ENCODE results near the gene FBXL20. TPM values are rescaled to one million over a fixed set of nuclear protein-coding genes. Genes with fewer than 3 reads are reported as not detected.
"Not testable (repeated sequence)": the region's sequence is repeated elsewhere in the genome, so short reads cannot be mapped to it uniquely, and the experiment has no call there.

The FBXL20 gene
- total RNA-seq, 1 donor from 2014 or later = 12.7 TPM

DNA sequence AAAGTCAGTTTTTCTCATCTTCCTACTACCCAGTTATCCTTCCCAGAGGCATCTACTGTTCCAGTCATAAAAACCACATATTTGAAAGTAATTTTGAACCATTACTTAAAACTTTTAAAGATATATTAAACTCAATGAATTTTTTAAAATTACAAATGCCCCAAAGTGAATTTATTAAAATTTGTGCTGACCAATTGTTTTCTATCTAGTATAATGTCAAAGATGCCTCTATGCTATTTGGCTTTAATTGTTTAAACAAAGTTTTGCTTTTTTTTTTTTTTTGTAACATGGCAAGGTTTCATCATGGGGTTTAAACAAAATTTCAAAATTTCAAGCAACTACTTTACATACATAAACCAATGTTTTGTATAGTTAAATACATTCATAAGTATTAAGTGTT, 60.7 kb downstream of the FBXL20 start:
- ATAC-seq = no peak
- intact Hi-C loops (cut with DNase I) = no loop called here
- no peak for DNase-seq (ENCODE audit: missing footprints)

DNA sequence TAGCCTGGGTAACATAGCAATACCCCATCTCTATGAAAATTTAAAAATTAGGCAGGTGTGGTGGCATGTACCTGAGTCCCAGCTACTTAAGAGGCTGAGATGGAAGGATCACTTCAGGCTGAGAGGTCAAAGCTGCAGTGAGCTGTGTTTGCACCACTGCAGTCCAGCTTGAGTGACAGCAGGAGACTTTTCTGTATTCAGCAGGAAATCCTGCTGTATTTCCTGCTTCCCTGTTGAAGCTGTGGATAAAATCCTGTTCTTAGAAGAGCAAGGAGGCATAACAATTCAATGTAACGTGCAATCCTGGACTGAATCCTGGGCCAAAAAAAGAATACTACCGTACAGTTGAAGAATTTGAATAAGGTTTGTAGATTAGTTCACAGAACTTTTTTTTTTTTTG, 62.2 kb downstream of the FBXL20 start:
- ATAC-seq (no peak), DNase-seq (ENCODE audit: missing footprints) (no peak)
- intact Hi-C loops (cut with DNase I) = no loop called here

DNA sequence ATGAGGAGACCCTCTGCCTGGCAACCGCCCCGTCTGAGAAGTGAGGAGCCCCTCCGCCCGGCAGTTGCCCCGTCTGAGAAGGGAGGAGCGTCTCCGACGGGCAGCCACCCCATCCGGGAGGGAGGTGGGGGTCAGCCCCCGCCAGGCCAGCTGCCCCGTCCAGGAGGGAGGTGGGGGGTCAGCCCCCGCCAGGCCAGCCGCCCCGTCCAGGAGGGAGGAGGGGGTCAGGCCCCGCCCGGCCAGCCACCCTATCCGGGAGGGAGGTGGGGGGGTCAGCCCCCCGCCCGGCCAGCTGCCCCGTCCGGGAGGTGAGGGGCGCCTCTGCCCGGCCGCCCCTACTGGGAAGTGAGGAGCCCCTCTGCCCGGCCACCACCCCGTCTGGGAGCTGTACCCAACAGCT, 63.8 kb downstream of the FBXL20 start:
- intact Hi-C loops (cut with DNase I); ATAC-seq; DNase-seq (ENCODE audit: missing footprints): not testable (repeated sequence)

GRCh38 chr17:39335704-39336223, 65.7 kb downstream of the FBXL20 start:
- ATAC-seq (peak; percentile 36), DNase-seq (ENCODE audit: missing footprints) (no peak)
- intact Hi-C loops (cut with DNase I) = no loop called here

DNA sequence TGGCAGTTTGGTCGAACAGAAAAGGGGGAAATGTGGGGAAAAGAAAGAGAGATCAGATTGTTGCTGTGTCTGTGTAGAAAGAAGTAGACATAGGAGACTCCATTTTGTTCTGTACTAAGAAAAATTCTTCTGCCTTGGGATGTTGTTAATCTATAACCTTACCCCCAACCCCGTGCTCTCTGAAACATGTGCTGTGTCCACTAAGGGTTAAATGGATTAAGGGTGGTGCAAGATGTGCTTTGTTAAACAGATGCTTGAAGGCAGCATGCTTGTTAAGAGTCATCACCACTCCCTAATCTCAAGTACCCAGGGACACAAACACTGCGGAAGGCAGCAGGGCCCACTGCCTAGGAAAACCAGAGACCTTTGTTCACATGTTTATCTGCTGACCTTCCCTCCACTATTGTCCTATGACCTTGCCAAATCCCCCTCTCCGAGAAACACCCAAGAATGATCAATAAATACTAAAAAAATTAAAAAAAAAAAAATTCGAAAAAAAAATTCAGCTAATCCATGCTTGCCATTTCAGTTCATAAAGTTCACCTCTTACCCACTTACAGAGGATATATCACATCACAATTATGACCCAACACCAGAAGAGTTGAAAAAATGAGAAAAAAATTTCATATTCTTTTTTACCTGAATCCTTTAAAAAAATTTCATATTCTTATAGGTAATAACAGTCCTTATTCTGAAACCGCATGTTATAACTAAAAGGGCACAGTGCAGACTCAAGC, 67.2 kb downstream of the FBXL20 start:
- intact Hi-C loops (cut with DNase I); DNase-seq (ENCODE audit: missing footprints); ATAC-seq: not testable (repeated sequence)

DNA sequence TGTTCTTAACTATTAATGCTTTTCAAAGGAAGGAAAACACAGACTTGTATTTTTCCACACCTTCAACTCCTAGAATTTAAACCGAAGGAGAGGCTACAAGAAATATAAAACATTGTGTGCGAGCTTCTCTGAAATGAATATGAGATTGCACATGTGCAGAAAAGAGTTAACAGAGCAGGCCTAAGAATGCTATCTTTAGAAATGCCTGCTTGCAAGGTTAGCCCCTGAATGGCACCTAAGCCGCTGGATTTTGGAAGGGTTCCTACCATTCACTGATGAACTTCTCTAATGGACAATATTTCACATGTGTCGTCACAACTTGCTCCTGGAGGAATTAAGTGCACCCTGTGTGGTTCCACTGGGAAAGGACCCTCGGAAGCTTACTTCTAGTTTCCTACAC, 69.3 kb downstream of the FBXL20 start:
- intact Hi-C loops (cut with DNase I) = no loop called here
- ATAC-seq = no peak
- DNase-seq (ENCODE audit: missing footprints) = no peak

GRCh38 chr17:39328815-39329214, 72.6 kb downstream of the FBXL20 start:
- DNase-seq (ENCODE audit: missing footprints) (no peak), ATAC-seq (no peak)
- intact Hi-C loops (cut with DNase I) = no loop called here

DNA sequence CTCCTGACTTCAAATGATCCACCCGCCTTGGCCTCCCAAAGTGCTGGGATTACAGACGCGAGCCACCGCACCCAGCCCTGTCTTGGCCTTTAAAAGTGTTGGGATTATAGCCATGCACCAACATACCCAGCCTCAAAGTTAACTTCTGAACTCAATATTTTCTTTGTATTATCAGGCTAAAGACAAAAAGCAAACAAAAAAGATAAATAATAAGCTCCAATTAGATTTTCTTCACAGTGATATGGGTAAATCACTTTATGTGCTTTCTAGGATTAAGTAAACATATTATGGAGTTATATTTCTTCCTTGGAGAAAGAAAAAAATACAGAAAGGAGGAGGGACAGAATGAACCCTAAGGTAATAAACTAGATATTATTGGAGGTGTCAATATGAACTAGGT, 74.3 kb downstream of the FBXL20 start:
- ATAC-seq = no peak
- no peak for DNase-seq (ENCODE audit: missing footprints)
- intact Hi-C loops (cut with DNase I) = no loop called here

- intact Hi-C loops (cut with DNase I) = no loop called here
- ATAC-seq = no peak
- no peak for DNase-seq (ENCODE audit: missing footprints)
Measured at GRCh38 chr17:39325528-39326240, 75.7 kb downstream of the FBXL20 start.

- intact Hi-C loops (cut with DNase I) = no loop called here
- no peak for ATAC-seq
- DNase-seq (ENCODE audit: missing footprints) = no peak
Measured at GRCh38 chr17:39318636-39319035, 82.8 kb downstream of the FBXL20 start.

DNA sequence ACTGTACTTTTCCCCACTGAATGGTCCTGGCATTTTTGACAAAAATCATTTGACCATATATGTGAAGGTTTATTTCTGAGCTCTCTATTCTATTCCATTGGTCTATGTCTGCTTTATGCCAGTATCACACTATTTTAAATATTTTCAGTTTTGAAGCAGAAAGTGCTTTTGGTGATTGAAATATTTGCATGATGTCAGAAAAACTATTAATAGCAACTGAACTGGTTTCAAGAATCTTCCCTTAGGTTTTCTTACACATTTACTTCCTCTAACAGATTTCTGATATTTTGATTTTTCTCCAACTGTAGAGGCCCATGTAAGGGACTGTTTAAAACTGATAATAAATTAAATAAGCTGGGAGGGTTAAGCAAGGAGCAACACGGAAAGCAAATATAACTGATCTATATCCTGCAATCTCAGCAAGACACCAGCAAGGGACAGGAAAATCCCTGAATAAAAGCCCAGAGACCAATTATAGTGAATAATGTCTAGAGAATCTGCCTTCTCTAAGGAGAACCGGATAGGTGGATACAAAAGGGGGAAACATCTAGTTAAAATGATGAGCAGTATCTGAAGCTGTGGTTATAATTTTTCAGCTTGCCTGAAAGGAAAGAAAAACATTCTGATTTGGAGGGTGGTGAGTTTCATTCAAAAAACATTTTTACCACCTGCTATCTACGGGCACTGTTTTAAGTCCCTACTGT, 94.8 kb downstream of the FBXL20 start:
- DNase-seq (ENCODE audit: missing footprints) (no peak), ATAC-seq (no peak)
- intact Hi-C loops (cut with DNase I) = no loop called here

GRCh38 chr17:39305978-39306377, 95.4 kb downstream of the FBXL20 start:
- no peak for ATAC-seq
- intact Hi-C loops (cut with DNase I) = no loop called here
- DNase-seq (ENCODE audit: missing footprints) = no peak

- intact Hi-C loops (cut with DNase I) = no loop called here
- DNase-seq (ENCODE audit: missing footprints) = no peak
- no peak for ATAC-seq
Measured at GRCh38 chr17:39304188-39304587, 97.2 kb downstream of the FBXL20 start.

DNA sequence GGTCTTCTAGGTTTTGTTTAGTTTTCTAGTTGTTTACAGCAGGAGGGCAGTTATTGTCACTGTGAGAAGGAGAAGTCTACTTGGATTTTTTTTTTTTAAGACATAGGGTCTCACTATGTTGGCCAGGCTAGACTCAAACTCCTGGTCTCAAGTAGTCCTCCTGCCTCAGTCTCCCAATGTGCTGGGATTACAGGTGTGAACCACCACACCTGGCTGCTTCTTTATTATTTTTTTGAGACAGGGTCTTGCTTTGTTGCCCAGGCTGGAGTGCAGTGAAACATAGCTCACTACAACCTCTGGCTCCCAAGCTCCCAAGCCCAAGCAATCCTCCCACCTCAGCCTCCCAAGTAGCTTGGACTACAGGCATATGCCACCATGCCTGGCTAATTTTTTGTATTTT, 107.4 kb downstream of the FBXL20 start:
- ATAC-seq = no peak
- intact Hi-C loops (cut with DNase I) = no loop called here
- DNase-seq (ENCODE audit: missing footprints) = no peak

GRCh38 chr17:39292546-39292945, 108.9 kb downstream of the FBXL20 start:
- intact Hi-C loops (cut with DNase I); DNase-seq (ENCODE audit: missing footprints); ATAC-seq: not testable (repeated sequence)

DNA sequence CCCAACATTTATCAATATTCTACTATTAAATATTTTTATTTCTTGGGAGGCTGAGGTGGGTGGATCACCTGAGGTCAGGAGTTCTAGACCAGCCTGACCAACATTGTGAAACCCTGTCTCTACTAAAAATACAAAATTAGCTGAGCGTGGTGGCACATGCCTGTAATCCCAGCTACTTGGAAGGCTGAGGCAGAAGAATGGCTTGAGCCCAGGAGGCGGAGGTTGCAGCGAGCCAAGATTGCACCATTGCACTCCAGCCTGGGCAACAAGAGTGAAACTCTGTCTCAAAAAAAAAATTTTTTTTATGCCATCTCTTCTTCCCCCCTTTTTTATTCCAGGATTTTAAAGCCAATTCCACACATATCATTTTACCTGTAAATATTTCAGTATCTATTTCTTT, 114.9 kb downstream of the FBXL20 start:
- ATAC-seq; intact Hi-C loops (cut with DNase I); DNase-seq (ENCODE audit: missing footprints): not testable (repeated sequence)

DNA sequence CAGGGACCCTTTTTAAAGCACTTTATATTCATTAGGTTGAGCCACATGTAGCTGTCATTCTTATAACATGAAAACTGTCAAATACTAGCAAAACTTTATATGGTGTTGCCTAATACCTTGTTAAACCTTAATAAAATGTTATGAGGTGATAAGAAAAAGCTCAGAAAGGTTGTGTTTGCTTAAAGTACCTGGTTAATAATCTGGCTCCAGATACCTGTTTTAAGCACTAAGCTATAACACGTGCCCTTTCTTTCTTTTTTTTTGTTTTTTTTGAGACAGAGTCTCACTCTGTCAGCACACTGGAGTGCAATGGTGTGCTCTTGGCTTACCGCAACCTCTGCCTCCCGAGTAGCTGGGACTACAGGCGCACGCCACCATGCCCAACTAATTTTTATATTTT, 116.7 kb downstream of the FBXL20 start:
- intact Hi-C loops (cut with DNase I) = no loop called here
- no peak for ATAC-seq
- no peak for DNase-seq (ENCODE audit: missing footprints)

- ATAC-seq (no peak), DNase-seq (ENCODE audit: missing footprints) (no peak)
- intact Hi-C loops (cut with DNase I) = no loop called here
Measured at GRCh38 chr17:39283896-39284295, 117.5 kb downstream of the FBXL20 start.

GRCh38 chr17:39283098-39283497, 118.3 kb downstream of the FBXL20 start:
- intact Hi-C loops (cut with DNase I) = no loop called here
- ATAC-seq (no peak), DNase-seq (ENCODE audit: missing footprints) (no peak)

DNA sequence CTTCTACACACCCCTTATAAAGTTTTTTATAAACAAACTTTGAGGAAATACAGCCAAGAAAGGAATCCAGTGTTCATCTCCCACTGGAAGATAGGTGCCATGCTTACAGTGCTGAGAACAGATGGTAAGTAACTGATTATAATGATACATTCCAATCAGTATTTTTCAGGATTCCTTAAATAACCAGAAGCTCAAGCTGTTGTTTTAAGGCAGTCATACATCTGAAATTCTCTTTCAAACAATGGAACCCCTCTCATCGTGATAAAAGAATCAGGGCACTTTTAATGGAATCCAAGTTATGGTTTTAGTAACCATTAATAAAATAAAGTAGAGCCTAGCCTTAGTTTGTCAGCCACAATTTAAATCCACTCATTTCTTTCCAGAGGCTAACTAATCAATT, 119.6 kb downstream of the FBXL20 start:
- DNase-seq (ENCODE audit: missing footprints) (no peak), ATAC-seq (no peak)
- intact Hi-C loops (cut with DNase I) = no loop called here
